Esophagus squamous epithelium (tissue), 5 donors: ENCODE measurements around the gene TRMT61A. TPM values are rescaled to one million over a fixed set of nuclear protein-coding genes. Genes with fewer than 3 reads are reported as not detected.

Source experiments
- DNase-seq: peaks from one replicate; lab custom pipeline; 2025; lab: John Stamatoyannopoulos, UW
- H3K27ac ChIP-seq, 4 donors: fragments of 200-600 bp; sonication (generic); one replicate each; pipeline ENCODE4 v1.5.1; 2016 to 2019; ENCODE audit warnings: mild to moderate bottlenecking in 1 of 4
- H3K27me3 ChIP-seq, 4 donors: fragments of 200-600 bp; sonication (generic); 1 replicate in 3 of 4; 2 replicates in 1 of 4; pipeline versions ENCODE4 v1.5.1 to v1.6.0; 2017 to 2021; ENCODE audit warnings: antibody characterized with exemption in 1 of 4
- H3K36me3 ChIP-seq, 3 donors: fragments of 200-600 bp; sonication (generic); one replicate each; pipeline ENCODE4 v1.5.1; 2016 to 2019
- H3K4me1 ChIP-seq, 3 donors: fragments of 200-600 bp; sonication (generic); one replicate each; pipeline ENCODE4 v1.5.1; 2017 to 2019
- H3K4me3 ChIP-seq, 4 donors: fragments of 200-600 bp; sonication (generic); 1 replicate in 3 of 4; 2 replicates in 1 of 4; pipeline ENCODE4 v1.5.1; 2016 to 2019; ENCODE audit warnings: mild to moderate bottlenecking in 2 of 4, moderate library complexity in 1 of 4
- H3K9me3 ChIP-seq, 3 donors: fragments of 200-600 bp; sonication (generic); one replicate each; pipeline ENCODE4 v1.5.1; 2016 to 2019
- POLR2A ChIP-seq, 4 donors: fragments of 450-650 bp; IDR thresholded peaks; one replicate each; pipeline ENCODE4 v1.6.1; 2017; ENCODE audit warnings: antibody characterized with exemption in 4 of 4, mild to moderate bottlenecking in 4 of 4, moderate library complexity in 3 of 4
- WGBS, 2 donors: methylation state at CpG; one replicate each; pipeline ENCODE4 v1.1.5; 2018; 5-methylcytosine and 5-hydroxymethylcytosine counted together
- intact Hi-C: fragments of 100-400 bp; cut with DNase I; formaldehyde crosslinking; loops from one replicate; pipeline ENCODE4 v1.15.0; 2022
- total RNA-seq, 4 donors: library from RNA; depleted of rRNA; stranded (reverse); fragments of >200 nt; gene quantifications; one replicate each; pipeline ENCODE4 v1.1.0, GENCODE V29; 2016
- TF ChIP-seq, protein P1 (sequence below), 6 experiments: fragments of 450-650 bp in 4 of 6; fragments of 200-600 bp in 2 of 6; sonication (generic) in 2 of 6; IDR thresholded peaks; one replicate each; pipeline ENCODE4 v1.5.1; 2016 to 2019; ENCODE audit warnings: antibody characterized with exemption in 6 of 6, mild to moderate bottlenecking in 4 of 6, moderate library complexity in 4 of 6
- donor health status: DM: yes; HTN: yes; CAD: no.

The TRMT61A gene
- total RNA-seq, 4 donors from 2014 or later, result 7.7 to 20.6 (median 9.9) TPM

DNA sequence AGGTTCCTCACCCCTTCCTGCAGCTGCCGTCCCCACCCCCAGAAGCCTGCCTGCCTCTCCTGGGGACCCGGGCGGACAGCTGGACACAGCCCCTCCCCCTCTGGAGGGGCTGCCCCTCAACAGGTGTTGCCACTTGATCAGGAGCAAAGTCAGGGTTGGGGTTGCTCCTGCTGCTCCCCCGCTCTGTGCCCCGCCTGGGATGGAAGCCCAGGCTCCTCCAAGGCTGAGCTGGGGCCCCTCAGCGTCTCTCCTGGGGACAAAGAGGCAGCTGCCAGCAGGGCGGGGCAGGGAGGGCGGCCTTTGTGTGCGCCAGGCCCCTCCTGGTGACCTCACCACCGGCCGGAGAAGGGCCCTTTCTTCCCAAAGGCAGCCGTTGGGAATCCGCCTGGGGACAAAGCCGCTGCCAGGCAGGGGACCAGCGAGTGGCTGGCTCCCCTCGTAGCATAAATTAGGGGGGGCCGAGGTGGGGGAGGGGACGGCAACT is 13.7 kb downstream of the TRMT61A start:
- Histone ChIP-seq H3K27me3 (no peaks in the 10 kb centered on the region), H3K36me3 (no peaks in the 10 kb centered on the region), H3K9me3 (no peaks in the 10 kb centered on the region), H3K27ac (peak overlapping the region; percentile 78 to 87 (median 82)), H3K4me1 (peaks cover 61 to 88% (median 68%) of the 10 kb centered on the region in 3 donors), H3K4me3 (peak overlapping the region in 1 of 4 donors; percentile 24)
- TF ChIP-seq, protein P1, sequence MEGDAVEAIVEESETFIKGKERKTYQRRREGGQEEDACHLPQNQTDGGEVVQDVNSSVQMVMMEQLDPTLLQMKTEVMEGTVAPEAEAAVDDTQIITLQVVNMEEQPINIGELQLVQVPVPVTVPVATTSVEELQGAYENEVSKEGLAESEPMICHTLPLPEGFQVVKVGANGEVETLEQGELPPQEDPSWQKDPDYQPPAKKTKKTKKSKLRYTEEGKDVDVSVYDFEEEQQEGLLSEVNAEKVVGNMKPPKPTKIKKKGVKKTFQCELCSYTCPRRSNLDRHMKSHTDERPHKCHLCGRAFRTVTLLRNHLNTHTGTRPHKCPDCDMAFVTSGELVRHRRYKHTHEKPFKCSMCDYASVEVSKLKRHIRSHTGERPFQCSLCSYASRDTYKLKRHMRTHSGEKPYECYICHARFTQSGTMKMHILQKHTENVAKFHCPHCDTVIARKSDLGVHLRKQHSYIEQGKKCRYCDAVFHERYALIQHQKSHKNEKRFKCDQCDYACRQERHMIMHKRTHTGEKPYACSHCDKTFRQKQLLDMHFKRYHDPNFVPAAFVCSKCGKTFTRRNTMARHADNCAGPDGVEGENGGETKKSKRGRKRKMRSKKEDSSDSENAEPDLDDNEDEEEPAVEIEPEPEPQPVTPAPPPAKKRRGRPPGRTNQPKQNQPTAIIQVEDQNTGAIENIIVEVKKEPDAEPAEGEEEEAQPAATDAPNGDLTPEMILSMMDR (IDR thresholded peaks at IDR 0.05), result no peak
- no peak for TF ChIP-seq POLR2A (IDR thresholded peaks at IDR 0.05)
- DNase-seq, result no peak
- intact Hi-C loops, result no loop called here
- WGBS, 2 donors, result no CpG with 5 or more reads among the region's 18 CpGs

DNA sequence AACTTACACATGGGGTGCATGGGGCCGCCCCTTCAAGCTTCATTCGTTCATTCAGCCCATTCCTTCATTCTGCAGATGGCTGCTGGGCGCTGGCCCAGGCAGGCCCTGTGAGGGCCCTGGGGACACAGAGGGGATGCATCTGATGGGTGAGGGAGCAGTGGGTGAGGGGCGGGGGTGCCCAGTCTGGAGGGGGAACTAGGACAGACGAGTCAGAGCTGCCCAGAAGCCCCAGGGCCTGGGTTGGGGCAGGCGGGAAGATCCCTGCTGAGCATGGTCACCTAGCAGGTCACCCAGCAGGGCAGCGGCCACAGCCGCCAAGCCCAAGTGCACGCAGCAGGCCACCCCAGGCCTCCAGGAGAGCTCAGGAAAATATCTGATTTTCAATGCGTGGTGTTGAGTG is 14.1 kb downstream of the TRMT61A start:
- Histone ChIP-seq H3K27me3 (no peaks in the 10 kb centered on the region), H3K4me3 (no peak overlapping the region), H3K27ac (peak overlapping the region; percentile 78 to 87 (median 82)), H3K4me1 (peaks cover 60 to 85% (median 68%) of the 10 kb centered on the region in 3 donors), H3K36me3 (no peaks in the 10 kb centered on the region), H3K9me3 (no peaks in the 10 kb centered on the region)
- TF ChIP-seq POLR2A (IDR thresholded peaks at IDR 0.05), result no peak
- TF ChIP-seq, protein P1 (IDR thresholded peaks at IDR 0.05), result no peak
- no peak for DNase-seq
- WGBS, 2 donors, result 0% methylated on average over 1 of the region's 10 CpGs; no CpG with 5 or more reads in 1 of the 2 donors
- intact Hi-C loops, result no loop called here

DNA sequence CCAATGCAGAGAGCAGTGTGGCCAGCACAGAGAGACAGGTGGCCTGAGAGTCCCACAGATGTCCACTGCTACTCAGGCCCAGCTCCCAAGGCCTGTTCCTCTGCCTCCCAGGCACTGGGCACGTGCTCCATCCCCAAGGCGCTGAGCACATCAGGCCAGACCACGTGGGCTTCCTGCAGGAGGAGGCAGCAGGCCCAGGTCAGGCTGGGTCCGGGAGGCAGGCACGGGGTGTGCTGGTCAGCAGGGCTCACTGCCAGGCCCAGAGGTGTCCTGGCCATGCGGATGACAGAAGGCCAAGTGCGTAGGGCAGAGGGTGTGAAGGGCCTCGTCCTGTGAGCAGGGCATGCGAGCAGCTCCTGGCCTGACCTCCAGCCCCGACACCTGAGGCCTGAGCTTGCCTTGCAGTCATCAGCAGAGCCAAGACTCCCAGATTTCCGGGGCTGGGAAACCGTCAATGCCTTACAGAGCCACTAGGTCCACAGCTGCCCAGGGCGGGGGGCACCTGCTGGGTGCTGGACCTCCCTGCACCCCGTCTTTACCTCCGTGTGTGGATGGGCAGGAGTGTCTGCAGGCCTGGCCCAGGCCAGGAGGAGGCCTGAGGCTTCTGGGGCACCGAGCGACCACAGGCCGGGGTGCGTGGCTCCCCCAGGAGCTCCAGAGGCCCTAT is 14.9 kb downstream of the TRMT61A start:
- Histone ChIP-seq H3K36me3 (no peaks in the 10 kb centered on the region), H3K4me1 (peaks cover 57 to 85% (median 62%) of the 10 kb centered on the region in 3 donors), H3K4me3 (no peak overlapping the region), H3K27me3 (no peaks in the 10 kb centered on the region), H3K9me3 (no peaks in the 10 kb centered on the region), H3K27ac (peak overlapping the region in 3 of 4 donors; percentile 21 to 85 (median 79))
- WGBS, 2 donors, result no CpG with 5 or more reads among the region's 19 CpGs
- intact Hi-C loops, result no loop called here
- no peak for DNase-seq
- no peak for TF ChIP-seq POLR2A (IDR thresholded peaks at IDR 0.05)
- TF ChIP-seq, protein P1 (IDR thresholded peaks at IDR 0.05), result no peak

DNA sequence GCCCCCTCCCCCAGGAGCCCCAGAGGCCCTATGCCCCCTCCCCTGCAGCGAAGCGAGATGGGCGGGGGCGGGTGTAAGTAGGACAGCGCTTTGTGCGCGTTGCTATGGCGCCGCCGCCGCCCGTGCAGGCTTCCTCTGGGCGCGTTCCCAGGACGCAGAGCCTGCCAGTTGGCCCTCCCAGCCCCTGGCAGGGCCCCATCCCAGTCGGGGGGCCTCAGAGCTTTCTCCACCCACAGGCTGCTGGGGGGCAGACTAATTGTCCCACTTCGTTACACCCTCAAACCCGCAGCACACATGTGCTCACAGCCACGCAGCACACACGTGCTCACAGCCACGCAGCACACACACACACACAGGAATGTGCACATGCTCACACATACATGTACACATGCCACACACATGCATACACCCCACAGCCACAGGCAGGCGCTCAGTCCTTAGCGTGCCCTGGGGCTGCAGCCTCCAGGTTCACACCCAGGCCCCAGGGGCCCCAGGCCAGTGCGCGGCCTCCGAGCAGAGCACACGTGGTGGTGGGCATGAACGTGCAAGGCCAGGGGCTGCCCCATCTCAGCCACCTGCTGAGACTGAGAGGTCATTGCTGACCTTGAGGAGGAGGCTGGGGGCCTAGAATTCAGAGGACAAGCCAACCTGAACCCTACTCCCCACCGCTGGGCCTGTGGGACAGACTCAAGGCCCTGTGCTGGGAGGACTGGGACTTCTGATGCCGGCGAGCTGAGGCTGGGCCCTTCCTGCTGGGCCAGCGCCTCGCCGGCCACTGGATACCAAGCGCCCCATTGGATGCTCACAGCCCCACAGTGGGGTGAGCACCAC is 15.6 kb downstream of the TRMT61A start:
- Histone ChIP-seq H3K4me1 (peaks cover 60 to 85% (median 62%) of the 10 kb centered on the region in 3 donors), H3K27ac (peak overlapping the region in 3 of 4 donors; percentile 21 to 85 (median 79)), H3K27me3 (no peaks in the 10 kb centered on the region), H3K4me3 (no peak overlapping the region), H3K9me3 (no peaks in the 10 kb centered on the region), H3K36me3 (no peaks in the 10 kb centered on the region)
- intact Hi-C loops, result loop anchor here (5.0 kb wide), 1 partner anchor 42 kb away; no protein-coding TSS in a partner anchor
- no peak for DNase-seq
- TF ChIP-seq, protein P1 (IDR thresholded peaks at IDR 0.05), result peak in 1 of 6 experiments; percentile 8
- no peak for TF ChIP-seq POLR2A (IDR thresholded peaks at IDR 0.05)
- 35% methylated on average over 24 of the region's 35 CpGs; no CpG with 5 or more reads in 1 of the 2 donors for WGBS, 2 donors
